Nephron (organoid): ENCODE results near the gene SPATA25.
A peak's percentile ranks its signal among the peaks of the same experiment; 100 is the strongest.

ENCODE experiments used
- H3K27ac Mint-ChIP-seq, 3 experiments: 2 replicates each; pipeline ENCODE4 v1.8.0; 2020; ENCODE audit warnings: mixed read lengths in 3 of 3, mild to moderate bottlenecking in 2 of 3, moderate library complexity in 1 of 3
- H3K27me3 Mint-ChIP-seq: 2 replicates; pipeline ENCODE4 v1.8.0; 2021; ENCODE audit warnings: low read depth, mild to moderate bottlenecking, moderate library complexity, mixed read lengths
- H3K36me3 Mint-ChIP-seq: 2 replicates; pipeline ENCODE4 v1.8.0; 2020; ENCODE audit warnings: low read depth, mixed read lengths
- H3K4me1 Mint-ChIP-seq: 2 replicates; pipeline ENCODE4 v1.8.0; 2020; ENCODE audit warnings: mixed read lengths
- H3K4me3 Mint-ChIP-seq, 3 experiments: 2 replicates each; pipeline ENCODE4 v1.8.0; 2020; ENCODE audit warnings: mild to moderate bottlenecking in 3 of 3, mixed read lengths in 3 of 3, moderate library complexity in 2 of 3
- H3K9me3 Mint-ChIP-seq: 2 replicates; pipeline ENCODE4 v1.8.0; 2020; ENCODE audit warnings: mixed read lengths
- CTCF ChIP-seq, 3 experiments: fragments of 200-600 bp; sonication (generic); IDR thresholded peaks; one replicate each; pipeline ENCODE4 v1.5.0; 2021; ENCODE audit warnings: antibody characterized with exemption in 3 of 3; ENCODE audit not compliant: unreplicated experiment in 3 of 3

The SPATA25 gene

DNA sequence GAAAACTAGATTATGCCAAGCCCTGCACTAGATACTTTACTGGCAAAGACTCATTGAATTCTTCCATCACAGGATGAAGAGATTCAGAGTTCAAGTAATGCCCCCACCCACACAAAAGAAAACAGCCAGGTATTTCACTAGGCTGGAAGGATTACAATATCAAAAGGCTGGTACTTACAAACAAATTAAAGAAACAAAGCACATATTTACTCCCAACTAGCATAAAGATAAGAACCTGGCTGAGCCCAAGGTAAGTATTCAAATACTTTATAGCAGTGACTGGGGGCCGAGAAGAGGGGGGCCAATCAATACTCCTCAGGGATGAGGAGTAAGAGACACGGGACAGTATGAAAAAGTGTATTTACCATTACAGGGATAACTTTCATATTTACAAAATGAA lies 33.9 kb downstream of the SPATA25 start:
- TF ChIP-seq CTCF (IDR thresholded peaks at IDR 0.05; ENCODE audit: unreplicated experiment in 3 of 3), result no peak
- no peaks in the 10 kb centered on the region for H3K9me3 Mint-ChIP-seq
- no peaks in the 10 kb centered on the region for H3K27me3 Mint-ChIP-seq
- H3K36me3 Mint-ChIP-seq, result peaks cover 22% of the 10 kb centered on the region
- H3K4me3 Mint-ChIP-seq, result peak overlapping the region; percentile 52 to 76 (median 53)
- H3K27ac Mint-ChIP-seq, result no peak overlapping the region
- H3K4me1 Mint-ChIP-seq, result peaks cover 32% of the 10 kb centered on the region

DNA sequence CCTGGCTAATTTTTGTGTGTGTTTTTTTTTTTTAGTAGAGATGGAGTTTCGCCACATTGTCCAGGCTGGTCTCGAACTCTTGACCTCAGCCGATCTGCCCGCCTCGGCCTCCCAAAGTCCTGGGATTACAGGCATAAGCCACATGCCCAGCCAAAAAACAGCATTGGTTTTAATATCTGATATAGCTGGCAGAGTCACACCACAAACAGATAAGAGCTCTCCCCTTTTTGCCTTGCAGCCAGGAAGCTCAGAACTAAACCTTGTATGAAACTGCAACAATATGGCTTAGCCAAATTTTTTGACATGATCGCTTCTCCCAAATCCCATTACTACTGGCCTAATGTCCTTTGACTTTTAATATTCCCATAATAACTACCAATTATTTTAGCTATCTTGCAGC lies 35.1 kb downstream of the SPATA25 start:
- Mint-ChIP-seq H3K27ac (no peak overlapping the region), H3K27me3 (no peaks in the 10 kb centered on the region), H3K4me1 (peaks cover 22% of the 10 kb centered on the region), H3K4me3 (no peak overlapping the region), H3K9me3 (no peaks in the 10 kb centered on the region), H3K36me3 (peaks cover 26% of the 10 kb centered on the region)
- TF ChIP-seq CTCF (IDR thresholded peaks at IDR 0.05; ENCODE audit: unreplicated experiment in 3 of 3), result no peak

DNA sequence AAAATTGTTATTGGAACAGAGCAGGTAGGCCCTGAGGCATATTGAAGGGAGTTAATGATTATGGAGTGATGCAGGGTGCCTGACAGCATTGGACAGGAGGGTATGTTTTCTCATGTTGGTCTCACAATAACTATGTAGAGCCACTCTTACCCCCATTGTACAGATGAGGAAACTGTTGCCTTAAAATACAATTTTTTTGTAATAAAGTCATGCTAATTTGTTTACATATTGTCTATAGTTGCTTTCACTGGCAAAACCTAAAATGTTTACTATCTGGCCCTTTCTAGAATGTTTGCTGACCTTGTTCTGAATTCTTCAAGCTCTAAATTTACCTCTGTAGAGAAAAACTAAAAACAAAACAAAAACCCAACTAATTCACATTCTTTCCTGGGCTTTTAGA lies 35.9 kb downstream of the SPATA25 start:
- Mint-ChIP-seq H3K36me3 (peaks cover 26% of the 10 kb centered on the region), H3K9me3 (no peaks in the 10 kb centered on the region), H3K27ac (no peak overlapping the region), H3K4me3 (no peak overlapping the region), H3K27me3 (no peaks in the 10 kb centered on the region), H3K4me1 (peaks cover 16% of the 10 kb centered on the region)
- no peak for TF ChIP-seq CTCF (IDR thresholded peaks at IDR 0.05; ENCODE audit: unreplicated experiment in 3 of 3)

GRCh38 chr20:45850926-45851325 lies 36.5 kb downstream of the SPATA25 start:
- Mint-ChIP-seq H3K27me3 (no peaks in the 10 kb centered on the region), H3K4me1 (peaks cover 14% of the 10 kb centered on the region), H3K4me3 (no peak overlapping the region), H3K9me3 (no peaks in the 10 kb centered on the region), H3K27ac (no peak overlapping the region), H3K36me3 (peaks cover 32% of the 10 kb centered on the region)
- TF ChIP-seq CTCF (IDR thresholded peaks at IDR 0.05; ENCODE audit: unreplicated experiment in 3 of 3), result no peak

DNA sequence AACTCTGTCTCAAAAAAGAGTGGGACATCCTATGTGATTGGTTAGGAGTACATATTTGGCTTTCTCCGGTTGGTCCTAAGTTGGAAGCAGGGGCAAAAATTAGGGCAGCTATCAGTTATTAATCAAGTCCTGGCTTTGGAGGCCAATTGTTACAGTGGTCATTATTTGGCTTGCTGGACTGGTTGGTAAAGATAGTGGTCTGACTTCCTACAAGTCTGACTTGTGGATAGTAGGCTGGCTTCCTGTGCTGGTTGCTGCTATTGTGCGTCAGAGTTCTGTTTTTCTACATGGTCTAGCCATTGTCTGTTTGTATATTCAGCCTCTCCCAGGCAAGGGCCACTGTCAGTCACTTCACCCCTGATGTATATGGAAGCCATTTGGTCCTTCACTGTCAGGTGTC lies 37.2 kb downstream of the SPATA25 start:
- Mint-ChIP-seq H3K27me3 (no peaks in the 10 kb centered on the region), H3K27ac (no peak overlapping the region), H3K9me3 (no peaks in the 10 kb centered on the region), H3K4me1 (peaks cover 13% of the 10 kb centered on the region), H3K4me3 (no peak overlapping the region), H3K36me3 (peaks cover 36% of the 10 kb centered on the region)
- TF ChIP-seq CTCF (IDR thresholded peaks at IDR 0.05; ENCODE audit: unreplicated experiment in 3 of 3), result no peak

DNA sequence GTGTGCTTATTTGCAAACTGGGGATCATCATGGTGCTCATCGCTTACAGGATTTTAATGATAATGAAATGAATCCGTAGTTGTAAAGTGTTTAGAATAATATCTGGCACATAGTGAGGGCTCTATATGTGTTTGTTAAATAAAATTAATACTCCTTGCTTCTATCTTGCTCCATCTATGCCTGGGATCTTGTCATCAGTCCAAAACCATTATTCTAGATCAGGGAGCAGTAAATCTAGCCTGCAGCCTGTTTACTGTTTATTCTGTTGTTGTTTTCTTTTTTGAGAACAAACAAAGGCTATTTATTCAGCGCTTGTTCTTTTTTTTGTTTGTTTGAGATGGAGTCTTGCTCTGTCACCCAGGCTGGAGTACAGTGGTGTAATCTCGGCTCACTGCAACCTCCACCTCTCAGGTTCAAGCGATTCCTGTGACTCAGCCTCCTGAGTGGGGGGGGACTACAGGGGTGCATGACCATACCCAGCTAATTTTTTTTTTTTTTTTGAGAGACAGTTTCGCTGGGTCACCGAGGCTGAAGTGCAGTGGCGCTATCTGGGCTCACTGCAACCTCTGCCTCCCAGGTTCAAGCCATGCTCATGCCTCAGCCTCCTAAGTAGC lies 38.3 kb downstream of the SPATA25 start:
- no peaks in the 10 kb centered on the region for H3K9me3 Mint-ChIP-seq

More for the DNA sequence above, 38.3 kb downstream of the SPATA25 start:
- no peak overlapping the region for H3K4me3 Mint-ChIP-seq
- H3K27me3 Mint-ChIP-seq, result no peaks in the 10 kb centered on the region
- H3K27ac Mint-ChIP-seq, result no peak overlapping the region
- peaks cover 5% of the 10 kb centered on the region for H3K4me1 Mint-ChIP-seq
- no peak for TF ChIP-seq CTCF (IDR thresholded peaks at IDR 0.05; ENCODE audit: unreplicated experiment in 3 of 3)
- peaks cover 43% of the 10 kb centered on the region for H3K36me3 Mint-ChIP-seq
